AG20443 (cell line): ENCODE results near the gene GABBR2.

Experiments used
- DNase-seq: peaks from one replicate; pipeline ENCODE4 v3.0.0; 2012; ENCODE audit warnings: low spot score, mixed read lengths

Gene GABBR2

DNA sequence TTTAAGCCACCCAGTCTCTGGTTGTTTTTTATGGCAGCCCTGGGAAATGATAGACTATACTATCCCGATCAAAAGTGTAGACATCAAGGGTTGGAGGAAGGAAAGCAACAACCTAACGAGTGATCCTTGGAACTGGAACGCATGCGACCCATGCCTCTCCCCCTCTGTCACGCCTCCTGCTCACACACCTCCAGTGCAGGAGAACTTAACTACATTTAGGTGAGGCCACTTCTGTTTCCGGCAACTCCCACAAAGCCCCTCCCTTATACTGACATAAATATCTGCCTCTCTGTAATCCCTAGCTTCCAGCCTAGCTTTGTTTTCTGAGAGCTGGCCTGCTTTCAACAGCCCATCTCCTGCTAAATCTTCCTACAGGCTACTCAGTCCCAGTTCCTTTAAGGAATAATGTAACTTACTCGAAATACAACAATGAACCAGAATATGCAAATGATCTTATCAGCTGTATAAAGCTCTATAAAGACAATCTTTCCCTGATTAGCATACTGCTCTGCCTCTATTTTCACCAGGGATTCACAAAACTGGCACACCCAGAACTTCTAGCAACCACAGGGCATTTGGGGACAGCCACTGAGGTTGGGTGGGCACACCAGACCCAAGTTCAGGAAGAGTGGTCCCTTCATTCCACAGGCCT, 73.9 kb downstream of the GABBR2 start:
- no peak for DNase-seq

DNA sequence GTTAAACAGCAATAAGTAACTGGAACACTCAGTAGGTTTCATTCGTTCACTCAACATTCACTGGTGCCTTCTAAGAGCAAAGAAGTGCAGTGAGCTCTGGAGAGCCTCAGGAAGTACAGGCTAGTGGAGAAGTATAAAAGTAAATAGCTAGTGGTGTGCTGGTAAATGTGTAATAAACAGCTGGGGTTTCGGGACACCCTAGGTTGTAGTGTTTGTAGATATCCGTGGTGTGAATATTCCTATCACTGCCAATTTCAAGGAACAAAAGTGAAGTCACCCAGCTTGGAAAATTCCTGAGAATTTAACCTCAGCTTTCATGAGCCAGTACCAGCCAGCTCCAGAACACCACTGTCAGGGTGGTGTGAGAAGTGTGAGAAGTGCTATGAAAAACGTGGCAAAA, 75.9 kb downstream of the GABBR2 start:
- DNase-seq: no peak

DNA sequence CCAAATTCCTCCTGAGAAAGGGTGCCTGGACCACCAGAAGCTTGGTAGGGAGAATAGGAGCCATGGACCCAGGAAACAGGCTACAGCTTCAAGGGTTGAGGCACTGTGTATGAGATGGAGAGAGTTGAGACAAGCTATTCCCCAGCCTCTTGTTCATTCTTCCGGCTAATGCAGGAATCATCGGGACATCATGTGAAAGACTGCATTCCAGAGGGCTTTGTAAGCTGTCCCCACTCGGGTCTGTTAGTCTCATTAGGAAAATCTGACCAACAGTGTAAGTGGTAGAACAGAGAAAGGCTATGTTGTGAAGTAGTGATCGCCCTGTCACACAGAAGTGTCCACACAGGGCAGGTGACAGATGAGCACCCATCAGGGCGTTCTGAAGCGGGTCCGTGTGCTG, 81.4 kb downstream of the GABBR2 start:
- peak; percentile 82 for DNase-seq

DNA sequence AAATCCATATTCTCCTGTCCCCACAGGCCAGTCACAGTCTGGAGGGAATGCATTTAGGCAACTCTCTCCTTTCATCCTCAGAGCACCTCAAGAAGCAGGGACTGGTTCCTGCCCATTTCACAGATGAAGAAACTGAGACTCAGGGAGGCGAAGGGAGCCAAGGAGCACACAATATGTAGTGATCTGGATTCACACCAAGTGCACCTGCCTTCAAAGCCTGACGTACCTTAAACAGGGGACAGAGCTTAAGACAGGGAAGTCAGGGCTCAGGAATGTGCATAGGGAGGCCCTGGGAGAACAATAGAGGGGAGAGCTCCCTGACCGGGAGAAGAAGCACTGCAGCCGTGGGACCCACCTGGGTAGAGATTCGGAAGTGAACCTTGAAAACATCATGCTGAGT, 83.0 kb downstream of the GABBR2 start:
- no peak for DNase-seq

DNA sequence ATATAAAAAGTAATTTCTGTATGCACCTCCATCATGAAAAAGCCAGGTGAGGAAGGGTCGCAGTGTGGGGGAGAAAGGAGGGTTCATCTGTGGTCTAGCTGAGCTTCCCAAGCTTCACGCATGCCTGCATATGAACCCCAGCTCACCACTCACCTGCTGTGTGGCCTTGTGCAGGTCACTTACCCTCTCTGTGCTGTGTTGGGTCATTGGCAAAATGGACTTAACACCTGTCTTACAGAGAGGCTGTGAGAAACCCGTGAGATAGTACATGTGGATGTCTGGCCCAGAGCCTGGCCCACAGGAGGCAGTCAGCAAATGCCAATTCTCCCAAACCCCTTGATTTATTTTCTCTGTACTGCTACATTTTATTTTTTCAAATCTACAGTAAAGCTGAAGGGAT, 88.9 kb downstream of the GABBR2 start:
- DNase-seq: no peak

DNA sequence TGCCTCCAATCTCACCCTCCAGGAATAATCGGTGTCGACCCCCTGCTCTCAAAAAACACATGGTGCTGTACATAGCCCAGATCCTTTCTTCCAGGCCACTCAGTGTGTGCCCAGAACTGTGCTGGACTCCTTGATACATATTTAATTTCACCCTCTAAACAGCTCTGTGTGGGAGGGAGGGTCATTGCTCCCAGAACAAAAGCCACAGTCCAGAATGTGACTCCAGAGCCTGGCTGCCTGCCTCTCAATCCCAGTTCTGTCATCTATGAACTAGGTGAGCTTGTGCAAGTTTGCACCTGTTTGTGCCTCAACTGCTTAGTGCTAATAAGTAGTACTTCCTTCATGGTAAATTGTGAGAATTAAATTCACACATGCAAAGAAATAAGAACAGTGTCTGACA, 93.1 kb downstream of the GABBR2 start:
- DNase-seq: no peak

DNA sequence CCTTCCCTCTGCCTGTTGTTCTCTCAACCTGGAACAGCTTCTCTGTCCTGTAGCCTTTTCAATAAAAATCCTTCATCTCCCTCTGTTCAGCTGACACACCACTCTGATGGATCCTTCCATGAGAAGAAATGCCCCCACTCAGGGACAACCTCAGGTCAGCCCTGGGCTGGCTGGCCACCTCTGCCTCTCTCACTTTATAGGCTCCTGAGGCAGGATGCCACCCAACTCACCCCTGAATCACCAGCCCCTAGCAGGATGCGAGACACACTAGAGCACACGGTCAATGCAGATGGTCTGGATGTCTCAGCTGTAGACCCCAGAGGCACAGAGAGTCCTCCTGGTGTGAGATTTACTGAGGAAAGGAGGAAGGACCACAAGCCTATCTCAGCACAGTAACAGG, 93.8 kb downstream of the GABBR2 start:
- DNase-seq: no peak

DNA sequence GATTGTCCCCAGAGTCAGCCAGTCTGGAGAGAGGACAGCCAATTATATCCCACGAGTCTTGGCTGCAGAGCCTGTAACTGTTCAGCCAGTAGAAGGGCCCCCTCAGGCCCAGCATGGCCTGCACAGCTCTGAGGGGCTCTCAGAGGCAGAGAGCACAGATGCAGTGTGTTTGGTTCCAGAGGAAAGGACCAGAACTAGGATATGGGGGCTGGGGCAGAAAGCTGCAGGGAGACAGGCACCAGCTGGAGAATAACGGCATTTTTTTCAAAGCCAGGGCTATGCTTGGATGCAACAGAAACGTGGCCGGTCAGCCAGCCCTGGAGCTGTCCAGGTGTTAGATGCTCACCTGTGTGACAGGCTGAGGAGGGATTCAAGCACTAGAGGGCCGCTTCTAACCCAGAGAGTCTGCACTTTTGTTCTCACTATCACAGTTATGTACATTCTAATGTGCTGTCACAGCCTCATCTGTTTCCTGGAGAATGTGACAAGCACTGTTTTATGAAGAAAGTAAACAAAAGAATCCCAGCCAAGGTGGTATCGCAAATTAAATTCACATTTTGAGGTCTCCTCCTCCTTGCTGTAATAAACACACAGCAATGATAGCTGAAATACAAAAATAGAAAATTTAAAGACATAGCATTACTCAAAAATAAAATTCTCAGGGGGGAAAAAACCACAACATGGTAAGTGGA, 96.5 kb downstream of the GABBR2 start:
- no peak for DNase-seq

DNA sequence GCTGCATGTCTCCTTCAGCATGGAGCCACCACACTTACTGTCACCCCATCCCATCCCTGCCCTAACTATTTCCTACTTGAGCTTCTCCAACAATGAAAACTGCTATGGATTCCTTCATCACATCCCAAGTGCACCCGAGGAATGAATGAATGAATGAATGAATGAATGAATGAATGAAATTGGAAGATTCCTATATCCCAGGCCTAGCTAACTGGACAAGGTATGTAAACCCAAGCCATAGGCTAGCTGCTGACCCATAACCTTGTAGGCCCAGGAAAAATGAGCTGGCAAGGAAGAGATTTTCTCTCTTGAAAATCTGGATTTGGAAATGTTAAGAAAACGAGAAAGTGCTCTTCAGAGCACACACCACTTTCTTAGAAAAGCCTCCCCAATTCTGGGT, 97.4 kb downstream of the GABBR2 start:
- DNase-seq: no peak

DNA sequence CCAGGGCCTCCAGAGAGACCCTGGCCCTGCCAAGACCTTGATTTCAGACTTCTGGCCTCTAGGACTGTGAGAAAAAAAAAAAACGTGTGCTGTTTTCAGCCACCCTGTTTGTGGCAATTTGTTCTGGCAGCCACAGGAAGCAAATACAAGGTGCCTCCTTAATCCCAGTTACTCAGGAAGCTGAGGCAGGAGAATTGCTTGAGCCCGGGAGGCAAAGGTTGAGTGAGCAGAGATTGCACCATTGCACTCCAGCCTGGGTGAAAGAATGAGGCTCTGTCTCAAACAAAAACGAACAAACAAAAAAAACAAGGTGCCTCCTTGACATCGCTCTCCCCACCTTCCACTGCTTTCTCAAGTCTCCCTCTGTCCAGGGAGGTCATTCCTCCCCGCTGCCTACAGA, 98.0 kb downstream of the GABBR2 start:
- no peak for DNase-seq

DNA sequence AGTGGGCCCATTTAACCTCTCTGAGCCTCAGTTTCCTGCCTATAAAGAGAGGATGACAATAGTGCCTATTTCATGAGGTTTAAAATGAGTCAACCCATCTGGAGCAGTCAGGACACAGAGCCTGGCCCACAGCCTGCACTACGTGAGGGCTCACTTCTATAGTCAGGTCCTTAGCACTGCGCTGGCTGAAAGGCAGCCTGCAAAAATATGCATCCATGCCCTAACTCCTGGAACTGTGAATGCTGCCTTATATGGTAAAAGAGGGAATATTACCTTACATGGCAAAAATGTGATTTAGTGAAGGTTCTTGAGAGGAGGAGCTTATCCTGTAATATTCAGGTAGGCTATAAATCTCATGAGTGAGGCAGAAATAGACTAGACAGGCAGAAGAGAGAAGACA, 98.5 kb downstream of the GABBR2 start:
- DNase-seq: no peak

DNA sequence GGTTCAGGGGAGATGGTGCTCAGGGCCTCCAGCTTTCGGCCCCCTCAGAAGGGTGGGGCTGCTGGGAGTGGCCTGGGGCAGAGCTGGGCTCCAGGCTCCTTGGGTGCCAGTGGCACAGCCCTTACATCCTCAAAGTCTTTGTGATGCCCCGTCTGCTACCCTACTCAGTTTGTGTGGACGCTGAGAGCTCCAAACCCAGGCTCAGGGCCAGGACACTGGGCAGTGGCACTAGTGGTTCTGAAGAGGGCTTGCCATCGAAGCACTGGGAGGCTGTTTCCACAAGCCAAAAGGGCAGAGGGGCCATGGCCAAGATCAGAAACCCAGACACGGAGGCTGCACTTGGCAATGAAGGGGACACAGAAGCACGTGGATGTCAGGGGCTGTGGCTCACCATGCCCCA, 99.1 kb downstream of the GABBR2 start:
- DNase-seq: no peak

DNA sequence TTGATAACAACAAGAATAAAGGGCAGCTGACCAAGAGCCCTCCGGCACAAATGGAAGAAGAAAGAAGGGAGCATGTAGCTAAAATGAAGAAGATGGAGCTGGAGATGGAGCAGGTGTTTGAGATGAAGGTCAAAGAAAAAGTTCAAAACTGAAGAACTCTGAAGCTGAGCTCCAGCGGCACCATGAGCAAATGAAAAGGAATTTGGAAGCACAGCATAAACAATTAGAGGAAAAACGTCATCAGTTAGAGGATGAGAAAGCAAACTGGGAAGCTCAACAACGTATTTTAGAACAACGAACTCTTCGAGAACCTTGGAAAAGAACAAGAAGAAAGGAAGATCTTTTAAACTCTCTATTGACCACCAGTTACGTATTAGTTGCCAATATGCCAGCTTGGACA, 100.9 kb downstream of the GABBR2 start:
- peak; percentile 61 for DNase-seq

DNA sequence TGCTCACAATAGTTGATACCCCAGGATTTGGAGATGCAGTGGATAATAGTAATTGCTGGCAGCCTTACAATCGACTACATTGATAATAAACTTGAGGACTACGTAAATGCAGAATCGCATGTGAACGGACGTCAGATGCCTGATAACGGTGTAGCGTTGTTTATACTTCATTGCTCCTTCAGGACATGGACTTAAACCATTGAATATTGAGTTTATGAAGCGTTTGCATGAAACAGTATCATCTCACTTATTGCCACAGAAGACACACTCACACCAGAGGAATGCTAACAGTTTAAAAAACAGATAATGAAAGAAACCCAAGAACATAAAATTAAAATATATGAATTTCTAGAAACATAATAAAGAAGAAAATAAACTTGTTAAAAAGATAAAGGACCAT, 101.6 kb downstream of the GABBR2 start:
- no peak for DNase-seq

DNA sequence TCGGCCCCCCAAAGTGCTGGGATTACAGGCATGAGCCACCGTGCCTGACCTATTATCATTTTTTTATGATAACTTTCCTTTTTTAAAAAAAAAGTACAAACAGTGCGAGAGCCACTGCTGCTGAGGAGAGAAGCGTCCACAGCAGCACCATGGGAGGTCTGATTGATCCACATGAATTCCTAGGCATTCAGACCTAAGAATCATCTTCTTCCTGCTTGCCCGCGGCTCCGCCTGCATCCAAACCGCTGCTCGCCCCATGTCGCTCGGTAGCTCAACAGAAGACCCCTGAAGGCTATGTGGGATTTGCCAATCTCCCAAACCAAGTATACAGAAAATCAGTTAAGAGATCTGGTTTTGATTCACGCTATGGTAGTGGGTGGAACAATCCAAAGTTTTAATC, 102.0 kb downstream of the GABBR2 start:
- DNase-seq: no peak

DNA sequence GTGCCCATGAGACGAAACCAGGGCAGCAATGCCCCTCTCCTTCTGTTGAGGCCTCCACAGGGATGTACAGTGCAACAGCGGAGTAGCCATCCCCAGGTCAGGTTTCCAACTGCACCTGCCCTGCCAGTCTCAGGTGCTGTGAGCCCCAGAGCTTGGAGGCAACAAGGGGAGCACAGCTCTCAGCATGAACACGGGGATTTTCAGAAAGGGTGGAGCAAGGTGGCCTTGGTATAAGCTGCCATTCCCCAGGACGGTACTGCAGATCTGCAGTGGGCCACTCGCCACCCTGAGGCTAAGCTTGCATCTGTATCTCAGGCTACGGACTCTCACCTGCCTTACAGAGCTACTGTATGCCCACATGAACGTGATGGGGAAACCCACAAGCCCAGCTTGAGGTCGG, 103.6 kb downstream of the GABBR2 start:
- no peak for DNase-seq

DNA sequence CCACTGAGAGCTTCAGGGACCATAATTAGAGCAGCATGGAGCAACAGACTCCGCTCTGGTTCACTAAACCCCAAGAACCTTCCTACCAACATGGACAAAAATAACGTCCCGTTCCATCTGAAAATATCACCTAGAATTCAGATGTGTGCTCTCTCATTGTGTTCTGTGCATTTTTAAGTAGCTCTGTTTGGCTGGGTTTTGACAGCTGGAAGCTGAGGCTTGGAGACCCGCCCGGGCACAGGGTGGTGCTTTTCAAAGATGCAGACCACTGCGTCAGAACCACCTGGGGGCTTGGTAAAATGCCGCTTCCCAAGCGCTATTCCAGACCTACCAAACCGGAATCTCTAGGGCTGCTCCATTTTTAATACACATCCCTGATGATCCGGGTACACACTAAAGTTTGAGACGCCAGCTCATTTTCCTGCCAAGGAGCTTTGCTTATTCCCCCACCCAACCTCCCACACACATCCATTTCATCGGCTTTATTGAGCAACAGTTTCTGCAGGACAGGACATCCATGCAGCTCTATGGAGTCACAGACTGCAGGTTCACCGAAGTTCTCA, 104.8 kb downstream of the GABBR2 start:
- peak; percentile 60 for DNase-seq

DNA sequence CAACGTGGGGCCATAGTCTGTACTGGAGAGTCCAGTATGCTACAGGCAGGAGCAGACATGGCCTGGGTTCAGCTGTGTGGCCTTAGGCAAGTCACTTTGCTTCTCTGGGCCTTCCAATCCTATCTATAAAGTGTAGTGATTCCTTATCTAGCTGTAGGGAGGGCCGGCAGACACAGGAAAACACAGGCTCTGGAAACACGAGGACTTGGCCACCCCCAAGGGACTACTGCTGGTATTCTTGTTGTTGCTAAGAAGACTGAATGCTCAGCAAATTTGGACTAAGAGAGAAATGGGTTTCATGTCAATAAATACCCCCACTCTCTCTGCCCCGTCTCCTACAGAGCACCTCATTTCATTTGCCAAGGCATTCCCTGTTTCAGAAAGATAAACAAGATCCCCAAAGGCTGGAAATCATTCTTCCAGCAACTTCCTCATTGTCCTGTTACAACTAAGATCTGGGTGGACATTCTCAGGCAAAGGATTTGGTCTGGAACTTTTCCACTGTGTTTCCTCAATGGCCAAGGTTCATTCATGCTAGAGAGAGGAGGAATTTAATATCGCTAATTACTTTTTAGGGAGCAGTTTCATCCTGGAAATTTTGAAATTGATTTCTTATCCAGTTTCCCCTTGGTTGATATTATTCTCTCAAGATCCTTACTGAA, 105.8 kb downstream of the GABBR2 start:
- no peak for DNase-seq

DNA sequence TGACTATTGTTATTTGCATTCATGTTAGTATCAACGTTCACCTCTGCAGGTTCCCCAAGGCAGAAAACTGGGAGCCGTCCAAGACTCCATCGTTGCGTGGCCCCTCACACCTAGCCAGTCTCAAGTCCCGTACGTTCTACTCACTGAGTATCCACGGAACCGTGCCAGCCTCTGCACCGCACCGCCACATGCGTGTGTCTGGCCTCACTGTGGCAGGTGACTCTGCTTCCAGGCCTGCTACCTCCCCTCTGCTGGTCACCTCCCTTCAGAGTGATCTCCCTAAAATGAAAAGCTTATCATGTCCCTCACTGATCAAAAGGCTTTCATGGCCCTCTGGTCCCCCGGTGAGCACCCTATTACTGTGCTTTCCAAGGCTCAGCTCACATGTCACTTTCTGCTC, 108.1 kb downstream of the GABBR2 start:
- DNase-seq: no peak

DNA sequence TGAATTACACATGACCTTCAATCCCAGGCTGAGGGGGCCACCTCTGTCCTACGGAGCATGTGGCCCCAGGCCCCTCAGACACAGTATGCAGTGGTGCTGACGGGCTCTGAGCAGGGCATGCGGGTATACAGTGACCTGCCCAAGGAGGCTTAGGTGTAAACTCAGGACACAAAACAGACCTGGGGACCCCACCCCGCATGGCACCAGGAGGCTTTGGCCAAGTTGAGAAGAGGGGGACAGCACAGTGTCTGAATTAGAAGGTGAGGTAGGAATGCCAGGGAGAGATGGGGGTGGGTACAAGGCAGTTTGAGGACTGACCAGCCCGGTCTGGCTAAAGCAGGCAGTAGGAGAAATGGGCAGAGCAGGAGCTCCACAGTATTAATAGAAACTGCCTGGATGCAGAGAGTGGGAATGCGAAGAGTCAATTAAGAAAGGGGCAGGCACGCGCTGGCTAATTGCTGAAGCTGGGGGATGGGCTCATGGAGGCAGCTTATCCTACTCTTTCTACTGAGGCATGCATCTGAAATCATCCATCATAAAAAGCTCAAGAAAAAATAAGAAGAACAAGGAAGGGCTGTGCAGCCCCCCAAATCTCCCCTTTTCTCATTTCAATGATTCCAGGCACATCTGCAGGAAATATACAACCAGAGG, 109.0 kb downstream of the GABBR2 start:
- DNase-seq: no peak

DNA sequence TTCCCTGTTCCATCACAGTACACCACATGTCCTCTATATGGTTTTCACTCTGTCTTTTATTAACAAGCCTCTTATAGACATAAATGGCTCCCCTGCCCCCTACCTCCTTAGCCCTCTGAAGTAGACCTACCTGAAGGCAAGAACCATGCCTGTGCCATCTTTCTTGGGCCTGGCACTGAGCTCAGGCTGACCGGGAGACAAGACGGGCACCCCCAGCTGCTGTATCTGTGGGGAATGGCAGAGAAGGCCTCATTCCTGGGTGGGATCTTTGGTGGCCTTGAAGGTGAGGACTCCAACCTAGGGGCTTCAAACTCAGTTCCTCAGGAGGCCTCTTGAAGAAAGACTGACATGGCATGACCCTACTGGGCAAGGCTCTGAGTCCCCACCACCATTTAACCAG, 109.9 kb downstream of the GABBR2 start:
- DNase-seq: no peak

DNA sequence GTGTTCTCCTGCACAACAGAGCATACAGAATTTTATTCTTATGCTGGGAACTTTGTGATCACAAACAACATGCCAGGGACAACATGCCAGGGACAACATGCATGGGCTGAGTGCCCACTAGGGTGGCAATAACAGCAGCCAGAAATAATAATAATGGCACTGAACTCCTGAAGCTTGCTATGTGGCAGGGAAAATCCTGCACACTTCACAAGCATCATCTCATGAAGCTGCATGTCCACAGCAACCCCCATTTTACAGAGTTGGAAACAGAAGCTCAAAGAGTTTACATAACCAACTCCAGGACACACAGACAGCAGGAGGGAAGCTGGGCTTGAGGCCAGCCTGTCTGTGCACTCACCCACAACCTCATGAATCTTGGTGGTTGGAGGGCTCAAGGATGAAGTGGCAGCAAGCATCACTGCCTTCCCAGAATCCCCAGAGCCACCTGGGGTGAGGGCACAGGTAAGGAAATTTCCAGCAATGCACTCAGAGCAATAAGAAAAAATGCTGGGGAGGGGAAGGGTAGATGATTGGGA, 111.4 kb downstream of the GABBR2 start:
- DNase-seq: no peak

DNA sequence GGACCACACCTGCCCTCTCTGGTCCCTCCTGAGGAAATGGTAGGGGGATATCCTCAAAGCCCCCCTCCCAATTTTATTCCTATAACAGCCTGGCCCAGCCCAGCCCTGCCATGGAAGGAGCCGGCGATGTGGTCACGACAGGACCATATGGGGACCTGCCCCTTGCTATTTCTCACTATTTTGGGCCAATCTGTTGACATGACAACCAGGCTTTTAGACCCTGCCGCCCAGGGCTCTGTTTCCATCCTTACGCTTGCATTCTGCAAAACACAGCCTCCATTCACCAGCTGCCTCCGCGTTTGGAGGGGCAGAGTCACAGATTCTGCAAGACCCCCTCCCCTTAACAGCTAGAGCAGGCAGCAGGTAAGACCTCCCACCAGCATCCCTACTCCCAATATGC, 112.2 kb downstream of the GABBR2 start:
- no peak for DNase-seq
